Activated naive CD4-positive, alpha-beta T cell treated with anti-CD3 and anti-CD28 coated beads for 36 hours (primary cell): ENCODE measurements around the gene WBP4. TPM values are rescaled to one million over a fixed set of nuclear protein-coding genes. Genes with fewer than 3 reads are reported as not detected.
A peak's percentile ranks its signal among the peaks of the same experiment; 100 is the strongest.

ENCODE experiments used
- CTCF ChIA-PET: fragments of 350-600 bp; sonication (Branson Sonifier 250); formaldehyde crosslinking; loops from one replicate; lab custom pipeline; 2021; ENCODE audit warnings: antibody characterized with exemption; lab: Charles Lee
- DNase-seq: peaks from one replicate; pipeline ENCODE4 v3.0.0-alpha.2; 2020
- H3K27ac Mint-ChIP-seq: one replicate; pipeline ENCODE4 v1.8.0; 2021; ENCODE audit warnings: mild to moderate bottlenecking, mixed read lengths
- H3K27me3 Mint-ChIP-seq: one replicate; pipeline ENCODE4 v1.8.0; 2021; ENCODE audit warnings: low read depth, mixed read lengths
- H3K36me3 Mint-ChIP-seq: one replicate; pipeline ENCODE4 v1.8.0; 2021; ENCODE audit warnings: low read depth, mixed read lengths
- H3K4me1 Mint-ChIP-seq: one replicate; pipeline ENCODE4 v1.8.0; 2021; ENCODE audit warnings: low read depth, mixed read lengths
- H3K4me3 Mint-ChIP-seq: one replicate; pipeline ENCODE4 v1.8.0; 2021; ENCODE audit warnings: mild to moderate bottlenecking, moderate library complexity, mixed read lengths
- H3K9me3 Mint-ChIP-seq: one replicate; pipeline ENCODE4 v1.8.0; 2021; ENCODE audit warnings: mixed read lengths
- intact Hi-C: fragments of 100-400 bp; cut with micrococcal nuclease; formaldehyde crosslinking; loops from one replicate; pipeline ENCODE4 v1.15.1; 2023
- total RNA-seq, 2 experiments: library from RNA; stranded (reverse); gene quantifications; one replicate each; pipeline ENCODE4 v1.2.3, GENCODE V29; 2021

The WBP4 gene
- total RNA-seq, 2 experiments from 2014 or later: 8.1 to 8.2 TPM

DNA sequence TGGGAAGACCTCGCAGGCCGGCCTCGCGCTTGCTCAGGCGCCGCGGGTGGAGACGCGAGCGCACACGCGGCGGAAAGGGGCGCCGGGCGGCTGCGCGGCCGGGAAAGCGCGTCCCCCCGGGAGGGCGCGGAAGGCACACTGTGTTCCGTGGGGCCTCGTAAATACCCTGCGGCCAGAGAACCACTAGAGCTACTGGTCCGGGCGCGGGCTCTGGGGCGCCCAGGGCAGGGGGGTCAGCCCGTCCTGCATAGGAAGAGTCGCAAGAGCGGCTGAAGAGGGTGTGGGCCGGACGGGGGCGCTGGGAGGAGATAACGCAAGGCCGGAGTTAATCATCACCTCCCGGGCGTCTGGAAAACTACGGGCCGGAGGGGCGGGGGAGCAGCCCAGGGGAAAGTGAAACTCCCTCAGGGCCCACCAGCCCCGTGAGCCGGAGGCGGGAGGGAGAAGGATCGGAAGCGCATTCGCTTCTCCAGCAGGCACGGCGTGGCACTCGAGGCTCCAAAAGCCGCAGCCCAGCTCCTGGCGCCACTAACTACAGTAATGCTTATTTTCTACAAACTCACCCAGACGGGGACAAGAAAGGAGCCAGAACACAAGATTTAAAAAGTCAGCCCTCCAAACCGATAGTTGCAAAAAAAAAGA, 1.1 kb upstream of the WBP4 start:
- peaks cover 50% of the 10 kb centered on the region for H3K4me1 Mint-ChIP-seq
- H3K27me3 Mint-ChIP-seq: peaks cover 4% of the 10 kb centered on the region
- DNase-seq: peak; percentile 82
- peak overlapping the region; percentile 98 for H3K27ac Mint-ChIP-seq
- peaks cover 13% of the 10 kb centered on the region for H3K36me3 Mint-ChIP-seq
- no peaks in the 10 kb centered on the region for H3K9me3 Mint-ChIP-seq
- intact Hi-C loops: loop anchor here (1.0 to 5.0 kb wide), 6 partner anchors 10 to 987 kb away; partner anchors contain the start of genes DGKH, NAA16 and VWA8
- H3K4me3 Mint-ChIP-seq: peak overlapping the region; percentile 95
- CTCF ChIA-PET: interaction anchor here (0.6 to 2.0 kb wide), 10 partner anchors 9 to 306 kb away, joined by 3 to 6 read pairs (median 4); no protein-coding TSS in a partner anchor

DNA sequence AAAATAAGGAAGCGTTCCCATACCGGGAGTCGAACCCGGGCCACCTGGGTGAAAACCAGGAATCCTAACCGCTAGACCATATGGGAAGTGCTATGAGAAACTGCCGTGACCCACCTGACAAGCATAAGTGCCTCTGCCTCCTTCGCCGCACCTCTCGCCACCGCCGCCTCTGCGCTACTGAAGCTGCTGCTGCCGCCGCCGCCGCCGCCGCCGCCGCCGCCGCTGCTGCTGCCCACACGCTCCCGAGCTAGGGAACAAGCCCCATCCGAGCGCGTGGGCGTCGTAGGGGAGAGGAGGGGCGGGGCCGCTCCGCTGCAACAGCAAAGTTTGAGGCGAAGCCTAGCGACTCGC, 610 bp upstream of the WBP4 start:
- H3K27me3 Mint-ChIP-seq: peaks cover 4% of the 10 kb centered on the region
- H3K36me3 Mint-ChIP-seq: peaks cover 13% of the 10 kb centered on the region
- H3K4me3 Mint-ChIP-seq: peak overlapping the region; percentile 95
- peak overlapping the region; percentile 98 for H3K27ac Mint-ChIP-seq
- peaks cover 47% of the 10 kb centered on the region for H3K4me1 Mint-ChIP-seq
- no peaks in the 10 kb centered on the region for H3K9me3 Mint-ChIP-seq
- intact Hi-C loops: loop anchor here (1.0 to 5.0 kb wide), 13 partner anchors 10 to 987 kb away; partner anchors contain the start of genes DGKH, ELF1, KBTBD6 and KBTBD7
- peak; percentile 86 for DNase-seq
- CTCF ChIA-PET: interaction anchor here (0.6 to 1.6 kb wide), 10 partner anchors 9 to 471 kb away, joined by 3 to 6 read pairs (median 3); no protein-coding TSS in a partner anchor

DNA sequence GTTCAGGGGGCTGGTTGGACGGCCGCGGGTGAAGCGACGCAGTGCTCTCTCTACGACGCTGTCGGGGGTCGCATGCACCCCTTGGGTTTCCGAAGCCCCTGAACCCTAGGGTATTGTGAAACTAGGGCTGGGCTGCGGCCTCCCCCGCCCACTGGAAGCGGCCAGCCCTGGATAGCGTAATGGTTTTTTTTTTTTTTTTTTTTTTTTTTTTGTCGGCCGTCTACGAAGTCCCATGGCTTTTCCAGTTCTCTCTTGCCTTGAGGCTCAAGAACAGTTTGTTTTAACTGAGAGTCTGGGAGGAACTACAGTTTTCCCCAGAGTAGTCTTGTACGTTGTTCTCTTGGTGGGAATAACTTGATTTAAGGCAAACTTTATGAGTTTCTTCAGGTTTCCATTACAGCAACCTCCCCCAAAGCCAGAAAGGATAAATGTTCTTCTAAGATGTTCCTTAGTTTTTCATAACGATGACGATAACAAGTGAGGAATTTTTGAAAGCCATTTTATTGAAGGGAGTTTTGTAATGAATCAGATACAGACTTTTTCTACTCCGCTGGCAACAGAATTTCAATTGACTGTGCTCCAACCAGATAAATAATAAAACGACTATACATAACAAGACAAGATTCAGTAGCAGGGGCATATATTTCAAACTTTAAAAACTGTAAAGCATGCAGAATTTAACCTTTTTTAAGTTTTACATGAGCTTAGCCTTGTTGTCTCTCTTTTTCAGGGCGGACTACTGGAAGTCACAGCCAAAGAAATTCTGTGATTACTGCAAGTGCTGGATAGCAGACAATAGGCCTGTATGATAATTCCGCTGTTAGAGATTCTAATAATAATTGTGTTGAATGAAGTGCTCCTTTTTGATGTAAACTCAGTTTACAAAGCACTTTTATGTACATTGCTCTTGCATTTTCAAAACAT, 867 bp downstream of the WBP4 start:
- Mint-ChIP-seq H3K4me1 (peaks cover 40% of the 10 kb centered on the region), H3K27me3 (peaks cover 4% of the 10 kb centered on the region), H3K9me3 (no peaks in the 10 kb centered on the region), H3K27ac (peak overlapping the region; percentile 98), H3K4me3 (peak overlapping the region; percentile 95), H3K36me3 (peaks cover 17% of the 10 kb centered on the region)
- CTCF ChIA-PET: interaction anchor here (1.6 kb wide), 1 partner anchor 11 kb away, joined by 4 read pairs; no protein-coding TSS in a partner anchor
- DNase-seq: no peak
- intact Hi-C loops: loop anchor here (1.0 to 5.0 kb wide), 11 partner anchors 43 to 985 kb away; partner anchors contain the start of genes DGKH, ELF1, KBTBD6 and KBTBD7

DNA sequence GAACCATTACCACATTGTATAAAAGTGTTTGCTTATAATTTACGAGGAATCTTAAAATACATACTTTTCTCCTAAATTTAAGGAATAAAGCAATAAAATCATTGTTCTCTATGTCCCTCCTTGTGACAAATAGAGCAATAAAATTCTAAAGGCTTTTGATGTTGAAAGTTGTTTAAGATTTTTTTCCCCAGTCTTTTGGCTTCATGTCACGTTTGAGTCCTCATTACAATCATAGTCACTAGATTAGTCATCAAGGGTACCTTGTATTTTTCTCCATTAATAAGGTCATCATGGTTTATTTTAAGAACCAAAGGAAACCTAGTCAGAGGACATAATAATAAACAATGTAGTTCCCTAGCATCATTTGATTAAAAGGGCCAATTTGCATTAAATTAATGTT, 3.2 kb downstream of the WBP4 start:
- no peak for DNase-seq
- Mint-ChIP-seq H3K36me3 (peaks cover 26% of the 10 kb centered on the region), H3K4me1 (peaks cover 21% of the 10 kb centered on the region), H3K27me3 (peaks cover 4% of the 10 kb centered on the region), H3K27ac (no peak overlapping the region), H3K4me3 (no peak overlapping the region), H3K9me3 (no peaks in the 10 kb centered on the region)
- CTCF ChIA-PET: interaction anchor here (1.3 kb wide), 1 partner anchor 10 kb away, joined by 4 read pairs; no protein-coding TSS in a partner anchor
- intact Hi-C loops: loop anchor here (5.0 kb wide), 3 partner anchors 853 to 983 kb away; partner anchors contain the start of genes DGKH and VWA8

DNA sequence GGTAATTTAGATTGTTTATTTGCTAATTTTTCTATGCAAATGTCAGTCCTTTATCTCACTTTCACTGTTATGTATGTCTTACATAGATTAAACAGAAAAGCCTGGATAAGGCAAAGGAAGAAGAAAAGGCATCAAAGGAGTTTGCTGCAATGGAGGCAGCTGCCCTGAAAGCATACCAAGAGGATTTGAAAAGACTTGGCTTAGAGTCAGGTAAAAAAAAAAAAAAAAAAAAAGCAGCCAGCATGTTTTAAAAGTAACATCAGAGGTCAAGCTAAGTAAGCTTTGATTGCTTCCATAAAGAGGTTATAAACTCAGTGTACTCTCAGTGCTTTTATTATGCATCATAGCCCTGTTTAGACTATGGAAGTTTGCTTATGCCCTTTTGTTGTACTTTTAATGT, 3.8 kb downstream of the WBP4 start:
- DNase-seq: no peak
- Mint-ChIP-seq H3K27ac (no peak overlapping the region), H3K9me3 (no peaks in the 10 kb centered on the region), H3K36me3 (peaks cover 26% of the 10 kb centered on the region), H3K27me3 (peaks cover 4% of the 10 kb centered on the region), H3K4me1 (peaks cover 20% of the 10 kb centered on the region), H3K4me3 (no peak overlapping the region)
- CTCF ChIA-PET: no interaction called here
- intact Hi-C loops: no loop called here

DNA sequence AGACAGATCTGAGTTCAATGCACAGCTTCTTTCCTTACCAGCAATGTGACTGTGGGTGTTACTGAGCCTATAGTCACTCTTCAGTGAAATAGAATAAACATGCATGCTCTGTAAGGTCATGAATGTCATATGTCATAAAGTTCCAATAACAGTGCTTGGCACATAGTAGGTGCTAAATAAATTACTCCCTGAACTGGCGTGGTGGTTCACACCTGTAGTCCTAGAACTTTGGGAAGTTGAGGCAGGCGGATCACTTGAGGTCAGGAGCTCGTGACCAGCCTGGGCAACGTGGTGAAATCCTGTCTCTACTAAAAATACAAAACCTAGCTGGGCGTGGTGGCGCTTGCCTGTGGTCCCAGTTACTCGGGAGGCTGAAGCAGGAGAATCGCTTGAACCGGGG, 13.2 kb downstream of the WBP4 start:
- DNase-seq: no peak
- Mint-ChIP-seq H3K27ac (no peak overlapping the region), H3K4me1 (no peaks in the 10 kb centered on the region), H3K4me3 (no peak overlapping the region), H3K36me3 (peaks cover 39% of the 10 kb centered on the region), H3K27me3 (no peaks in the 10 kb centered on the region), H3K9me3 (no peaks in the 10 kb centered on the region)
- intact Hi-C loops: no loop called here
- CTCF ChIA-PET: interaction anchor here (0.7 to 3.1 kb wide), 11 partner anchors 11 to 578 kb away, joined by 3 to 32 read pairs (median 3); no protein-coding TSS in a partner anchor

DNA sequence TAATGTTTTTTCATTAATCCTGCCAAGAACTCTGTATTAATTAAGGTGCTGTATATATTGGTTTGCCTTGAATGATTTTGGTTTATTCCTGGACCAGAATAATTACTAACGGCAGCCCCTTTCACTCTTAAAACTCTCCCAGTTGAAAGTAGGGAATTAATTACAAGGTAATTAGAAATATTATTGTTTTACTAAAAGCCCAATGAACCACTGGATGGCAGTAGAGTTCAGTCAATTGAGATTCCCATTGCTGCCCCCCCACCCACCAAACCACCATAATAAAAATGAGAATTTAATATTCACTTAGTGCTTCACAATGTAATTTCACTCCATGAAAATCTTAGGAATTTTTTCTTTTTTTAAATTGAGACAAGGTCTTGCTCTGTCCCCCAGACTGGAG, 13.7 kb downstream of the WBP4 start:
- intact Hi-C loops: loop anchor here (1.0 to 5.0 kb wide), 2 partner anchors 57 to 147 kb away; partner anchors contain the start of gene KBTBD6
- H3K36me3 Mint-ChIP-seq: peaks cover 42% of the 10 kb centered on the region
- DNase-seq: peak; percentile 26

DNA sequence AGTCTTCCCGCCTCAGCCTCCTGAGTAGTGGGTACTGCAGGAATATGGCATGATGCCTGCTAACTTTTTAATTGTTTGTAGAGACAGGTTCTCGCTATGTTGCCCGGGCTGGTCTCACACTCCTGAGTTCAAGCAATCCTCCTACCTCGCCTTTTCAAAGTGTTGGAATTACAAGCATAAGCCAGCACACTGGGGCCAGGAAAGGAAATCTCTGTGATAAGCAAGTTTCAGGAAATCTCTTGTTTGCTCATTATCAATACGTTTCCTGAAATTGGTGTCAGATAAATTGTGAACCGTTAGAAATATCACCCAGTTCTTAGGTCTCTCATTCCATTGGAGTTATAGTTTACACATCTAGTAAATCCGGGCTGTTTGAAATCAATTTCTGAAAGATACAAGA, 14.2 kb downstream of the WBP4 start:
- CTCF ChIA-PET: no interaction called here
- Mint-ChIP-seq H3K4me3 (no peak overlapping the region), H3K27ac (no peak overlapping the region), H3K36me3 (peaks cover 40% of the 10 kb centered on the region), H3K4me1 (no peaks in the 10 kb centered on the region), H3K9me3 (no peaks in the 10 kb centered on the region), H3K27me3 (no peaks in the 10 kb centered on the region)
- intact Hi-C loops: loop anchor here (1.0 to 5.0 kb wide), 2 partner anchors 57 to 147 kb away; partner anchors contain the start of gene KBTBD6
- no peak for DNase-seq

More for the DNA sequence above, 13.7 kb downstream of the WBP4 start:
- no peaks in the 10 kb centered on the region for H3K27me3 Mint-ChIP-seq
- no peak overlapping the region for H3K4me3 Mint-ChIP-seq
- H3K9me3 Mint-ChIP-seq: no peaks in the 10 kb centered on the region
- CTCF ChIA-PET: interaction anchor here (1.0 to 3.1 kb wide), 7 partner anchors 10 to 147 kb away, joined by 3 to 32 read pairs (median 3); no protein-coding TSS in a partner anchor
- no peaks in the 10 kb centered on the region for H3K4me1 Mint-ChIP-seq
- no peak overlapping the region for H3K27ac Mint-ChIP-seq

DNA sequence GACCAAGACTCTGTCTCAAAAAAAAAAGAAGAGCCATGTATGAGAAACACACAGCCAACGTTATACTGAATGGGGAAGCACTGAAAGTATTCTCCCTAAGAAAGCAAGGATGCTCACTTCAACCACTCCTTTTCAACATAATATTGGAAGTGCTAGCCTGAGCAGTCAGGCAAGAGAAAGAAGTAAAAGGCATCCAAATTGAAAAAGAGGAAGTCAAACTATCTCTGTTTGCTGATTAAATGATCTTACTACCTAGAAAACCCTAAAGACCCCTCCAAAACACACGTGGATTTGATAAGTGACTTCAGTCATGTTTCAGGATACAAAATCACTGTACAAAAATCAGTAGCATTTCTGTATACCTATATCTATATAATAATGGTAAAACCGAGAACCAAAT, 16.2 kb downstream of the WBP4 start:
- Mint-ChIP-seq H3K4me3 (no peak overlapping the region), H3K36me3 (peaks cover 38% of the 10 kb centered on the region), H3K9me3 (no peaks in the 10 kb centered on the region), H3K4me1 (no peaks in the 10 kb centered on the region), H3K27ac (no peak overlapping the region), H3K27me3 (no peaks in the 10 kb centered on the region)
- intact Hi-C loops: loop anchor here (5.0 kb wide), 1 partner anchor 55 kb away; the partner anchor contains the start of gene KBTBD6
- CTCF ChIA-PET: no interaction called here
- DNase-seq: no peak

DNA sequence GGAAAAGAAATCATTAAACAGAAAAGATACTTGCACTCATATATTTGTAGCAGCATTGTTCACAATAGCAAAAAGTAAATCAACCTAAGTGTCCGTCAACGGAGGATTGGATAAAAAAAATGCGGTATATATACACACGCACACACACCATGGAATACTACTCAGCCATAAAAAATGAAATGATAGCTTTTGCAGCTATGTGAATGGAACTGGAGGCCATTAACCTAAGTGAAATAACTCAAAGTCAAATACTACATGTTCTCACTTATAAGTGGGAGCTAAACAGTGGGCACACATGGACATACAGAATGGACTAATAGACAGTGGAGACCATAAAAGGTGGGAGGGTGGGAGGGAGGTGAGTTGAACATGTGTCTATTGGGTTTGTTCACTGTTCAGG, 18.4 kb downstream of the WBP4 start:
- intact Hi-C loops: loop anchor here (5.0 kb wide), 1 partner anchor 53 kb away; the partner anchor contains the start of gene KBTBD6
- H3K27me3 Mint-ChIP-seq: no peaks in the 10 kb centered on the region
- H3K4me3 Mint-ChIP-seq: no peak overlapping the region
- CTCF ChIA-PET: no interaction called here
- no peak for DNase-seq
- H3K9me3 Mint-ChIP-seq: no peaks in the 10 kb centered on the region
- peaks cover 44% of the 10 kb centered on the region for H3K36me3 Mint-ChIP-seq
- no peak overlapping the region for H3K27ac Mint-ChIP-seq
- H3K4me1 Mint-ChIP-seq: no peaks in the 10 kb centered on the region

DNA sequence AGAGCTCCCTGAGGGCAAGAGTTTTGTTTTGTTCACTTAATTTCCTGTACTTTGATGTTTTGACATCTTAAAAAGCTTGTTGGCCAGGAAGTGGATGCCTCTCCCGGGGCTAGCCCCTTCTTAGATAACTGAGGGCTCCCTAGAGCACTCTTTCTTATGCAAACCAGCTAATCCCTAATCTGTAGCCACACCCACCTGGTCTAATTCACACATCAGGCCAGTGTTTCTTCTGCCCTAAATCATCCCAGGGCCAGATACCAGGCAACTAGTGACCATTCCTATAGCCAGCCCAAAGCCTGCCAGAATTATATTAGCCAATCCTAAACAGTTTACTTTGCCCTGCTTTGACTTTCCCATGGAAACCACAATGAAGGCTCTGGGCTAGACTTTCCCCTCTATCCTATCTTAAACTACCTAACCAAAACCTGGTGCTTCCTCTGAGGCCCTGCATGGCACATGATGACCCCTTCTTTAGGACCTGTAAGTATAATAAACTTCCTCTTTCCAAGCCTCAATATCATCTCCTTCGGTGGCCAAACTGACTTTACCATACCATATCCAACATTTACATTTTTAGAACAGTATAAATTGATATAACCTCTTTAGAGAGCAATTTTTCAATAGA, 24.8 kb downstream of the WBP4 start:
- Mint-ChIP-seq H3K4me1 (no peaks in the 10 kb centered on the region), H3K9me3 (peaks cover 2% of the 10 kb centered on the region), H3K36me3 (peaks cover 22% of the 10 kb centered on the region), H3K27me3 (no peaks in the 10 kb centered on the region), H3K27ac (no peak overlapping the region), H3K4me3 (no peak overlapping the region)
- no peak for DNase-seq
- CTCF ChIA-PET: interaction anchor here (0.6 to 1.0 kb wide), 3 partner anchors 12 to 175 kb away, joined by 3 to 4 read pairs (median 3); no protein-coding TSS in a partner anchor
- intact Hi-C loops: no loop called here
